ENCODE measurements around the gene ABHD17B.
A peak's percentile ranks its signal among the peaks of the same experiment; 100 is the strongest.

The ABHD17B gene

GRCh38 chr9:71876106-71876505, 34.9 kb downstream of the ABHD17B start:
- DNase-seq, result no peak

GRCh38 chr9:71875345-71875744, 35.6 kb downstream of the ABHD17B start:
- no peak for DNase-seq

GRCh38 chr9:71863631-71864030, 47.4 kb downstream of the ABHD17B start:
- DNase-seq, result no peak

GRCh38 chr9:71861618-71862017, 49.4 kb downstream of the ABHD17B start:
- DNase-seq, result no peak

GRCh38 chr9:71859939-71860338, 51.1 kb downstream of the ABHD17B start:
- DNase-seq, result no peak

- DNase-seq, result no peak
These were observed 52.2 kb downstream of the ABHD17B start for GRCh38 chr9:71858812-71859211.

- DNase-seq, result no peak
These were observed 52.7 kb downstream of the ABHD17B start for GRCh38 chr9:71858102-71858798.

- DNase-seq, result peak in 1 of 3 experiments; percentile 6
These were observed 53.8 kb downstream of the ABHD17B start for GRCh38 chr9:71857159-71857558.

- DNase-seq, result peak in 2 of 3 experiments; percentile 12 to 61
These were observed 56.2 kb downstream of the ABHD17B start for GRCh38 chr9:71854811-71855210.

- DNase-seq, result no peak
These were observed 57.9 kb downstream of the ABHD17B start for GRCh38 chr9:71853084-71853483.

- no peak for DNase-seq
These were observed 60.0 kb downstream of the ABHD17B start for GRCh38 chr9:71850996-71851395.

- no peak for DNase-seq
These were observed 63.1 kb downstream of the ABHD17B start for GRCh38 chr9:71847892-71848291.

- DNase-seq, result no peak
These were observed 66.2 kb downstream of the ABHD17B start for GRCh38 chr9:71844808-71845207.

GRCh38 chr9:71839668-71840067, 71.3 kb downstream of the ABHD17B start:
- no peak for DNase-seq

GRCh38 chr9:71835596-71835995, 75.4 kb downstream of the ABHD17B start:
- no peak for DNase-seq

GRCh38 chr9:71830929-71831328, 80.1 kb downstream of the ABHD17B start:
- DNase-seq, result no peak

- no peak for DNase-seq
These were observed 80.8 kb downstream of the ABHD17B start for GRCh38 chr9:71830153-71830552.

- no peak for DNase-seq
These were observed 84.7 kb downstream of the ABHD17B start for GRCh38 chr9:71826279-71826678.

GRCh38 chr9:71824257-71824656, 86.7 kb downstream of the ABHD17B start:
- no peak for DNase-seq

- DNase-seq, result no peak
These were observed 88.1 kb downstream of the ABHD17B start for GRCh38 chr9:71822935-71823334.

GRCh38 chr9:71822456-71822855, 88.5 kb downstream of the ABHD17B start:
- no peak for DNase-seq

GRCh38 chr9:71821405-71821804, 89.6 kb downstream of the ABHD17B start:
- no peak for DNase-seq

GRCh38 chr9:71820403-71820921, 90.5 kb downstream of the ABHD17B start:
- DNase-seq, result no peak

- peak; percentile 6 to 71 (median 28) for DNase-seq
These were observed 91.8 kb downstream of the ABHD17B start for GRCh38 chr9:71819115-71819739.
